ENCODE results near the gene MRPL24. TPM values are rescaled to one million over a fixed set of nuclear protein-coding genes. Genes with fewer than 3 reads are reported as not detected.

MRPL24 gene
- total and polyA plus RNA-seq, 9 of the 15 experiments (the other 6 are each of a cell fraction or from before 2014, with no cell fraction given), result 74.3 to 267 (median 113) TPM

DNA sequence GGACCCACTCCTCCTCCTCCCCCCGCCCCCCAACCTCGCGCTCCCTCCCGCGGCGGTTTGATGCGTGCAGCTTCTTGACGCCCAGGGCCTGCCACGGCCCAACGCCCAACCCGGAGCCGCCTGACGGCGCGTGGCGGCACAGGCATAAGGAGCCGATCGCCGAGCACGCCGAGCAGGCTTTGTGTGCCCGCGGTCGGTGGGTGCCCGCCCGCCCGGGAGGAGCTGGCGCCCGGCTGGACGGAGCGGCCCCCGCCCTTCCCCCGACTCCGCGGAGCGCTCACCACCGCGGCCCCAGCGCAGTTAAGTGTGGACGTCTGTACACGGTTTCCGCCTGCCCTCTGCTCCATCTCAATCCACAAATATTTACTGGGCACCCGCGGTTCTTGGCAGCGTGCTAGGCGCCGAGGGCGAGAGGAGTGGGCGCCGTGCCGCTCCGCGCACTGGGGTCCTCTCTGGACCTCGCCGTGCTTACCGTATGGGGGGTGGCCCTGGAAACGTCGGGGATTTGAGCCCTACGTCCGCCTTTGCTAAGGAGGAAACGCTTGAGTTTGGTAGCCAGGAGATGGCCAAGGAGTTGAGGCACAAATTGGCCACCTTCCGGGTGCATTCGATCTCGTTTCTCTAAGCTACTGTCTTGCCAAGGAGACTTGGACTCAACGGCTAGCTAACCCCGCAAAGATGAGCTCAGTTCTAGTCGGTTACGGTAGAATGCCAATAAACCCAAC is 11.0 kb upstream of the MRPL24 start (continued):
- TF ChIP-seq CREB5 (CRISPR knock-in tag; IDR thresholded peaks at IDR 0.05), result no peak
- TF ChIP-seq TBL1XR1 (IDR thresholded peaks at IDR 0.05; ENCODE audit: low read length in 2 of 2), result 0 out of 4 replicates have a peak, but pooled peaks of 1 of the 2 experiments have one; percentile 43
- TF ChIP-seq, protein P1, sequence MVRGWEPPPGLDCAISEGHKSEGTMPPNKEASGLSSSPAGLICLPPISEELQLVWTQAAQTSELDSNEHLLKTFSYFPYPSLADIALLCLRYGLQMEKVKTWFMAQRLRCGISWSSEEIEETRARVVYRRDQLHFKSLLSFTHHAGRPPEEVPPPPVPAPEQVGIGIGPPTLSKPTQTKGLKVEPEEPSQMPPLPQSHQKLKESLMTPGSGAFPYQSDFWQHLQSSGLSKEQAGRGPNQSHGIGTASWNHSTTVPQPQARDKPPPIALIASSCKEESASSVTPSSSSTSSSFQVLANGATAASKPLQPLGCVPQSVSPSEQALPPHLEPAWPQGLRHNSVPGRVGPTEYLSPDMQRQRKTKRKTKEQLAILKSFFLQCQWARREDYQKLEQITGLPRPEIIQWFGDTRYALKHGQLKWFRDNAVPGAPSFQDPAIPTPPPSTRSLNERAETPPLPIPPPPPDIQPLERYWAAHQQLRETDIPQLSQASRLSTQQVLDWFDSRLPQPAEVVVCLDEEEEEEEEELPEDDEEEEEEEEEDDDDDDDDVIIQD (CRISPR knock-in tag; IDR thresholded peaks at IDR 0.05), result no peak
- TF ChIP-seq ZBTB9 (CRISPR knock-in tag; IDR thresholded peaks at IDR 0.05), result 0 out of 2 replicates have a peak, but pooled peaks have one; percentile 67
- TF ChIP-seq ZNF384 (IDR thresholded peaks at IDR 0.05; ENCODE audit: low read depth, low read length), result no peak
- TF ChIP-seq PTBP1 (IDR thresholded peaks at IDR 0.05; ENCODE audit: low read depth, low read length), result no peak
- TF ChIP-seq, protein P2, sequence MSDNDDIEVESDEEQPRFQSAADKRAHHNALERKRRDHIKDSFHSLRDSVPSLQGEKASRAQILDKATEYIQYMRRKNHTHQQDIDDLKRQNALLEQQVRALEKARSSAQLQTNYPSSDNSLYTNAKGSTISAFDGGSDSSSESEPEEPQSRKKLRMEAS (CRISPR knock-in tag; IDR thresholded peaks at IDR 0.05), result peak; percentile 96
- peak; percentile 95 for TF ChIP-seq TOE1 (IDR thresholded peaks at IDR 0.05; ENCODE audit: borderline replicate concordance)
- TF ChIP-seq TOE1 (CRISPR knock-in tag; IDR thresholded peaks at IDR 0.05; ENCODE audit: borderline replicate concordance, low read depth), result no peak
- TF ChIP-seq HMG20B (CRISPR knock-in tag; IDR thresholded peaks at IDR 0.05), result no peak
- TF ChIP-seq NCOA1 (IDR thresholded peaks at IDR 0.05; ENCODE audit: low read depth), result no peak
- TF ChIP-seq, protein P3, sequence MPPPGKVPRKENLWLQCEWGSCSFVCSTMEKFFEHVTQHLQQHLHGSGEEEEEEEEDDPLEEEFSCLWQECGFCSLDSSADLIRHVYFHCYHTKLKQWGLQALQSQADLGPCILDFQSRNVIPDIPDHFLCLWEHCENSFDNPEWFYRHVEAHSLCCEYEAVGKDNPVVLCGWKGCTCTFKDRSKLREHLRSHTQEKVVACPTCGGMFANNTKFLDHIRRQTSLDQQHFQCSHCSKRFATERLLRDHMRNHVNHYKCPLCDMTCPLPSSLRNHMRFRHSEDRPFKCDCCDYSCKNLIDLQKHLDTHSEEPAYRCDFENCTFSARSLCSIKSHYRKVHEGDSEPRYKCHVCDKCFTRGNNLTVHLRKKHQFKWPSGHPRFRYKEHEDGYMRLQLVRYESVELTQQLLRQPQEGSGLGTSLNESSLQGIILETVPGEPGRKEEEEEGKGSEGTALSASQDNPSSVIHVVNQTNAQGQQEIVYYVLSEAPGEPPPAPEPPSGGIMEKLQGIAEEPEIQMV (tag; conservative IDR thresholded peaks at IDR 0.05; ENCODE audit: low read depth), result no peak
- no peak for TF ChIP-seq FOXK1 (CRISPR knock-in tag; IDR thresholded peaks at IDR 0.05; ENCODE audit: borderline replicate concordance)
- TF ChIP-seq ZNF445 (CRISPR knock-in tag; IDR thresholded peaks at IDR 0.05; ENCODE audit: low read depth), result no peak
- no peak for TF ChIP-seq ZNF717 (CRISPR knock-in tag; IDR thresholded peaks at IDR 0.05)
- no peak for TF ChIP-seq XRCC3 (IDR thresholded peaks at IDR 0.05)
- no peak for TF ChIP-seq RBM39 (optimal IDR thresholded peaks at IDR 0.05; ENCODE audit: low read depth, low read length)
- no peak for TF ChIP-seq E4F1 (CRISPR knock-in tag; IDR thresholded peaks at IDR 0.05; ENCODE audit: borderline replicate concordance)
- TF ChIP-seq ZNF75A (CRISPR knock-in tag; IDR thresholded peaks at IDR 0.05), result no peak
- TF ChIP-seq KLF16 (IDR thresholded peaks at IDR 0.05), result no peak
- TF ChIP-seq POLR2A (conservative IDR thresholded peaks at IDR 0.05), result peak; percentile 64
